OCI-LY7 (cell line): Measurements from ENCODE around the gene CENPP.

Experiments
- CTCF ChIP-seq: fragments of 200-600 bp; sonication (generic); conservative IDR thresholded peaks from 2 replicates; pipeline ENCODE4 v1.5.1; 2014; ENCODE audit warnings: mild to moderate bottlenecking, antibody characterized with exemption, low read length, moderate library complexity, mixed read lengths
- EZH2phosphoT487 ChIP-seq: fragments of 200-600 bp; sonication (generic); IDR thresholded peaks from 2 replicates; pipeline ENCODE4 v1.6.1; 2018; ENCODE audit warnings: low read depth, borderline replicate concordance, mild to moderate bottlenecking, mixed run types, antibody characterized with exemption, low read length, moderate library complexity, mixed read lengths

GRCh38 chr9:92589923-92590322 lies 264.2 kb downstream of the CENPP start:
- TF ChIP-seq CTCF (no peak), EZH2phosphoT487 (no peak)
